Esophagus squamous epithelium (tissue), 5 donors: ENCODE data around the gene FHOD3. TPM values are rescaled to one million over a fixed set of nuclear protein-coding genes. Genes with fewer than 3 reads are reported as not detected.

Experiments
- DNase-seq: peaks from one replicate; lab custom pipeline; 2025; lab: John Stamatoyannopoulos, UW
- H3K27ac ChIP-seq, 4 donors: fragments of 200-600 bp; sonication (generic); one replicate each; pipeline ENCODE4 v1.5.1; 2016 to 2019; ENCODE audit warnings: mild to moderate bottlenecking in 1 of 4
- H3K27me3 ChIP-seq, 4 donors: fragments of 200-600 bp; sonication (generic); 1 replicate in 3 of 4; 2 replicates in 1 of 4; pipeline versions ENCODE4 v1.5.1 to v1.6.0; 2017 to 2021; ENCODE audit warnings: antibody characterized with exemption in 1 of 4
- H3K36me3 ChIP-seq, 3 donors: fragments of 200-600 bp; sonication (generic); one replicate each; pipeline ENCODE4 v1.5.1; 2016 to 2019
- H3K4me1 ChIP-seq, 3 donors: fragments of 200-600 bp; sonication (generic); one replicate each; pipeline ENCODE4 v1.5.1; 2017 to 2019
- H3K4me3 ChIP-seq, 4 donors: fragments of 200-600 bp; sonication (generic); 1 replicate in 3 of 4; 2 replicates in 1 of 4; pipeline ENCODE4 v1.5.1; 2016 to 2019; ENCODE audit warnings: mild to moderate bottlenecking in 2 of 4, moderate library complexity in 1 of 4
- H3K9me3 ChIP-seq, 3 donors: fragments of 200-600 bp; sonication (generic); one replicate each; pipeline ENCODE4 v1.5.1; 2016 to 2019
- CTCF ChIP-seq, 6 experiments: fragments of 450-650 bp in 4 of 6; fragments of 200-600 bp in 2 of 6; sonication (generic) in 2 of 6; IDR thresholded peaks; one replicate each; pipeline ENCODE4 v1.5.1; 2016 to 2019; ENCODE audit warnings: antibody characterized with exemption in 6 of 6, mild to moderate bottlenecking in 4 of 6, moderate library complexity in 4 of 6
- POLR2A ChIP-seq, 4 donors: fragments of 450-650 bp; IDR thresholded peaks; one replicate each; pipeline ENCODE4 v1.6.1; 2017; ENCODE audit warnings: antibody characterized with exemption in 4 of 4, mild to moderate bottlenecking in 4 of 4, moderate library complexity in 3 of 4
- WGBS, 2 donors: methylation state at CpG; one replicate each; pipeline ENCODE4 v1.1.5; 2018; 5-methylcytosine and 5-hydroxymethylcytosine counted together
- intact Hi-C: fragments of 100-400 bp; cut with DNase I; formaldehyde crosslinking; loops from one replicate; pipeline ENCODE4 v1.15.0; 2022
- total RNA-seq, 4 donors: library from RNA; depleted of rRNA; stranded (reverse); fragments of >200 nt; gene quantifications; one replicate each; pipeline ENCODE4 v1.1.0, GENCODE V29; 2016
- donor health status: DM: yes; HTN: yes; CAD: no.

Gene FHOD3
- total RNA-seq, 4 donors from 2014 or later = 3.1 to 29.6 (median 5.7) TPM

GRCh38 chr18:36389027-36389426 is 91.5 kb downstream of the FHOD3 start:
- 78 to 95% methylated on average over 7 of the region's 7 CpGs for WGBS, 2 donors
- Histone ChIP-seq H3K36me3 (no peaks in the 10 kb centered on the region), H3K4me3 (no peak overlapping the region), H3K9me3 (no peaks in the 10 kb centered on the region), H3K27me3 (no peaks in the 10 kb centered on the region), H3K4me1 (peaks cover 0 to 26% (median 3%) of the 10 kb centered on the region in 3 donors), H3K27ac (no peak overlapping the region)
- no peak for DNase-seq
- intact Hi-C loops = no loop called here
- TF ChIP-seq CTCF (IDR thresholded peaks at IDR 0.05) (no peak), POLR2A (IDR thresholded peaks at IDR 0.05) (no peak)

- Histone ChIP-seq H3K27ac (peak overlapping the region in 1 of 4 donors; percentile 22), H3K27me3 (no peaks in the 10 kb centered on the region), H3K4me1 (peaks cover 0 to 26% (median 3%) of the 10 kb centered on the region in 3 donors), H3K9me3 (no peaks in the 10 kb centered on the region), H3K36me3 (no peaks in the 10 kb centered on the region), H3K4me3 (no peak overlapping the region)
- intact Hi-C loops = no loop called here
- TF ChIP-seq CTCF (IDR thresholded peaks at IDR 0.05) (no peak), POLR2A (IDR thresholded peaks at IDR 0.05) (no peak)
- no peak for DNase-seq
- 47 to 62% methylated on average over 2 to 4 of the region's 5 CpGs for WGBS, 2 donors
Measured at GRCh38 chr18:36389811-36390581, 92.5 kb downstream of the FHOD3 start.

- H3K4me3 ChIP-seq = no peak overlapping the region
- no peaks in the 10 kb centered on the region for H3K27me3 ChIP-seq
- 89 to 93% methylated on average over 5 to 6 of the region's 7 CpGs for WGBS, 2 donors
- no peak for DNase-seq
- H3K27ac ChIP-seq = no peak overlapping the region
- peaks cover 0 to 20% (median 1%) of the 10 kb centered on the region in 3 donors for H3K4me1 ChIP-seq
- TF ChIP-seq POLR2A (IDR thresholded peaks at IDR 0.05) = no peak
- TF ChIP-seq CTCF (IDR thresholded peaks at IDR 0.05) = no peak
- intact Hi-C loops = no loop called here
- H3K36me3 ChIP-seq = no peaks in the 10 kb centered on the region
- peaks cover 0 to 15% (median 3%) of the 10 kb centered on the region in 3 donors for H3K9me3 ChIP-seq
Measured at GRCh38 chr18:36391426-36392145, 94.1 kb downstream of the FHOD3 start.

- H3K4me3 ChIP-seq = no peak overlapping the region
- H3K9me3 ChIP-seq = peaks cover 0 to 16% (median 3%) of the 10 kb centered on the region in 3 donors
- intact Hi-C loops = no loop called here
- H3K36me3 ChIP-seq = no peaks in the 10 kb centered on the region
- DNase-seq = no peak
- 84 to 89% methylated on average over 4 of the region's 4 CpGs for WGBS, 2 donors
- H3K27me3 ChIP-seq = no peaks in the 10 kb centered on the region
- H3K27ac ChIP-seq = no peak overlapping the region
- H3K4me1 ChIP-seq = peaks cover 0 to 14% (median 0%) of the 10 kb centered on the region in 3 donors
- TF ChIP-seq CTCF (IDR thresholded peaks at IDR 0.05) (no peak), POLR2A (IDR thresholded peaks at IDR 0.05) (no peak)
Measured at GRCh38 chr18:36392164-36392978, 94.9 kb downstream of the FHOD3 start.
